ENCODE measurements around the gene SMPX. TPM values are rescaled to one million over a fixed set of nuclear protein-coding genes. Genes with fewer than 3 reads are reported as not detected.
A peak's percentile ranks its signal among the peaks of the same experiment; 100 is the strongest.

SMPX gene
- polyA plus RNA-seq, 4 donors, result 0.21 to 0.57 (median 0.28) TPM

GRCh38 chrX:21745756-21746155 is 12.2 kb downstream of the SMPX start:
- DNase-seq (ENCODE audit: low read depth in 4 of 4, low spot score in 2 of 4), result no peak

GRCh38 chrX:21744721-21745120 is 13.2 kb downstream of the SMPX start:
- DNase-seq (ENCODE audit: low read depth in 4 of 4, low spot score in 2 of 4), result no peak

GRCh38 chrX:21744060-21744459 is 13.9 kb downstream of the SMPX start:
- DNase-seq (ENCODE audit: low read depth in 4 of 4, low spot score in 2 of 4), result no peak

- DNase-seq (ENCODE audit: low read depth in 4 of 4, low spot score in 2 of 4), result no peak
These were observed 15.8 kb downstream of the SMPX start for GRCh38 chrX:21741869-21742701.

- DNase-seq (ENCODE audit: low read depth in 4 of 4, low spot score in 2 of 4), result no peak
These were observed 16.6 kb downstream of the SMPX start for GRCh38 chrX:21741364-21741763.

- no peak for DNase-seq (ENCODE audit: low read depth in 4 of 4, low spot score in 2 of 4)
These were observed 17.3 kb downstream of the SMPX start for GRCh38 chrX:21740329-21741274.

GRCh38 chrX:21738950-21739287 is 19.0 kb downstream of the SMPX start:
- no peak for DNase-seq (ENCODE audit: low read depth in 4 of 4, low spot score in 2 of 4)

GRCh38 chrX:21738210-21738949 is 19.5 kb downstream of the SMPX start:
- DNase-seq (ENCODE audit: low read depth in 4 of 4, low spot score in 2 of 4), result peak in 1 of 4 donors; percentile 38

GRCh38 chrX:21735768-21736127 is 22.2 kb downstream of the SMPX start:
- DNase-seq (ENCODE audit: low read depth in 4 of 4, low spot score in 2 of 4), result no peak

GRCh38 chrX:21735038-21735767 is 22.7 kb downstream of the SMPX start:
- DNase-seq (ENCODE audit: low read depth in 4 of 4, low spot score in 2 of 4), result no peak

GRCh38 chrX:21734175-21734574 is 23.7 kb downstream of the SMPX start:
- no peak for DNase-seq (ENCODE audit: low read depth in 4 of 4, low spot score in 2 of 4)

GRCh38 chrX:21733705-21734104 is 24.2 kb downstream of the SMPX start:
- no peak for DNase-seq (ENCODE audit: low read depth in 4 of 4, low spot score in 2 of 4)

- DNase-seq (ENCODE audit: low read depth in 4 of 4, low spot score in 2 of 4), result no peak
These were observed 27.9 kb downstream of the SMPX start for GRCh38 chrX:21730026-21730425.

GRCh38 chrX:21728276-21728968 is 29.5 kb downstream of the SMPX start:
- DNase-seq (ENCODE audit: low read depth in 4 of 4, low spot score in 2 of 4), result no peak

- DNase-seq (ENCODE audit: low read depth in 4 of 4, low spot score in 2 of 4), result no peak
These were observed 32.0 kb downstream of the SMPX start for GRCh38 chrX:21725916-21726315.

- DNase-seq (ENCODE audit: low read depth in 4 of 4, low spot score in 2 of 4), result no peak
These were observed 32.4 kb downstream of the SMPX start for GRCh38 chrX:21725496-21725895.

- no peak for DNase-seq (ENCODE audit: low read depth in 4 of 4, low spot score in 2 of 4)
These were observed 34.1 kb downstream of the SMPX start for GRCh38 chrX:21723814-21724213.

GRCh38 chrX:21723084-21723483 is 34.8 kb downstream of the SMPX start:
- no peak for DNase-seq (ENCODE audit: low read depth in 4 of 4, low spot score in 2 of 4)

- no peak for DNase-seq (ENCODE audit: low read depth in 4 of 4, low spot score in 2 of 4)
These were observed 36.7 kb downstream of the SMPX start for GRCh38 chrX:21721195-21721594.

- no peak for DNase-seq (ENCODE audit: low read depth in 4 of 4, low spot score in 2 of 4)
These were observed 39.3 kb downstream of the SMPX start for GRCh38 chrX:21718575-21718974.
